ENCODE data around the gene PPP6R2. TPM values are rescaled to one million over a fixed set of nuclear protein-coding genes. Genes with fewer than 3 reads are reported as not detected.

PPP6R2 gene
- total and polyA plus RNA-seq, 9 of the 15 experiments (the other 6 are each of a cell fraction or from before 2014, with no cell fraction given) = 0.32 to 39.8 (median 21.4) TPM

- TF ChIP-seq REST (IDR thresholded peaks at IDR 0.05; ENCODE audit: borderline replicate concordance) = no peak
- no peak for TF ChIP-seq REST (CRISPR knock-in tag; IDR thresholded peaks at IDR 0.05; ENCODE audit: low read depth)
- no peak for TF ChIP-seq FOXJ3 (CRISPR knock-in tag; IDR thresholded peaks at IDR 0.05)
- TF ChIP-seq TRIM28 (IDR thresholded peaks at IDR 0.05) = no peak
- no peak for TF ChIP-seq ZNF134 (CRISPR knock-in tag; conservative IDR thresholded peaks at IDR 0.05)
- TF ChIP-seq ZBTB34 (CRISPR knock-in tag; IDR thresholded peaks at IDR 0.05) = no peak
These were observed 58.8 kb downstream of the PPP6R2 start (continued) for GRCh38 chr22:50401907-50402306.
